SK-N-SH treated with all-trans-retinoic acid at 6 μM for 48 hours (cell line): Measurements from ENCODE around the gene METRNL.

Source experiments
- CSDC2 ChIP-seq: fragments of 250-450 bp; sonication (Bioruptor Pico); IDR thresholded peaks from 2 replicates; pipeline ENCODE4 v1.5.0; 2020; ENCODE audit warnings: mild to moderate bottlenecking, moderate library complexity
- ESRRG ChIP-seq: fragments of 250-450 bp; sonication (Bioruptor Pico); IDR thresholded peaks from 2 replicates; pipeline ENCODE4 v1.6.1; 2021; ENCODE audit warnings: mild to moderate bottlenecking
- ISL1 ChIP-seq: fragments of 250-450 bp; sonication (Bioruptor Pico); IDR thresholded peaks from 2 replicates; pipeline ENCODE4 v2.1.2; 2022; ENCODE audit warnings: mild to moderate bottlenecking, moderate library complexity
- OSR1 ChIP-seq: fragments of 250-450 bp; sonication (Bioruptor Pico); IDR thresholded peaks from 2 replicates; pipeline ENCODE4 v1.8.0; 2022; ENCODE audit warnings: moderate library complexity, mild to moderate bottlenecking, inconsistent platforms
- SNAI2 ChIP-seq: fragments of 250-450 bp; sonication (Bioruptor Pico); IDR thresholded peaks from 2 replicates; pipeline ENCODE4 v1.5.0; 2020; ENCODE audit warnings: mild to moderate bottlenecking, moderate library complexity
- ZC3H10 ChIP-seq: fragments of 250-450 bp; sonication (Bioruptor Pico); IDR thresholded peaks from 2 replicates; pipeline ENCODE4 v1.5.1; 2021; ENCODE audit warnings: mild to moderate bottlenecking, moderate library complexity
- ZNF8 ChIP-seq: fragments of 450-650 bp; formaldehyde crosslinking; IDR thresholded peaks from 2 replicates; pipeline ENCODE4 v1.5.0; 2020; ENCODE audit warnings: mild to moderate bottlenecking, moderate library complexity
- TF ChIP-seq, protein P1 (sequence below): fragments of 250-450 bp; sonication (Bioruptor Pico); IDR thresholded peaks from 2 replicates; pipeline ENCODE4 v1.8.0; 2021; ENCODE audit warnings: low read depth, mild to moderate bottlenecking, moderate library complexity, borderline replicate concordance
- TF ChIP-seq, protein P2 (sequence below): fragments of 250-450 bp; sonication (Bioruptor Pico); IDR thresholded peaks from 2 replicates; pipeline ENCODE4 v1.5.1; 2020; ENCODE audit warnings: low read depth, mild to moderate bottlenecking, moderate library complexity
- TF ChIP-seq, protein P3 (sequence below): fragments of 250-450 bp; sonication (Bioruptor Pico); IDR thresholded peaks from 2 replicates; pipeline ENCODE4 v1.8.0; 2020; ENCODE audit warnings: mild to moderate bottlenecking, moderate library complexity, borderline replicate concordance

DNA sequence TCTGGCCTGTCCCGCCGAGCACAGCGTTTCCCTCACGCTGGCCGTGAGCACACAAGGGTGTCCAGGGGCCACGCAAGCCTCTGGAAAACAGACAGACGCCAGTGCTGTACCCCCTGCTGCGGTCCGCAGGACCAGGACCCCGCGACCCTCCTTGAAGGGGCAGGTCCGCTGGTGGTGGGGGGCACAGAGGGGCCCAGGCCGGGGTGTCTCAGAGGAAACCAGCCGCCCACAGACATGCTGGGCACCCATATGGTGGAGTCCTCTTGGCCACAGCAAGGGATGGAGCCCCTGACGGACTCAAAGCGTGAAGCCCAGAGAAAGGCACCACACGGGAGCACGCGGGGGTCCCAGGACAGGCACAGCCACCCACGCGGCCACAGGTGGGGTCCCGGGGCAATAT is 34.4 kb downstream of the METRNL start:
- TF ChIP-seq ESRRG (CRISPR knock-in tag): no peak
- no peak for TF ChIP-seq ZC3H10 (CRISPR knock-in tag)
- no peak for TF ChIP-seq ISL1
- TF ChIP-seq, protein P1, sequence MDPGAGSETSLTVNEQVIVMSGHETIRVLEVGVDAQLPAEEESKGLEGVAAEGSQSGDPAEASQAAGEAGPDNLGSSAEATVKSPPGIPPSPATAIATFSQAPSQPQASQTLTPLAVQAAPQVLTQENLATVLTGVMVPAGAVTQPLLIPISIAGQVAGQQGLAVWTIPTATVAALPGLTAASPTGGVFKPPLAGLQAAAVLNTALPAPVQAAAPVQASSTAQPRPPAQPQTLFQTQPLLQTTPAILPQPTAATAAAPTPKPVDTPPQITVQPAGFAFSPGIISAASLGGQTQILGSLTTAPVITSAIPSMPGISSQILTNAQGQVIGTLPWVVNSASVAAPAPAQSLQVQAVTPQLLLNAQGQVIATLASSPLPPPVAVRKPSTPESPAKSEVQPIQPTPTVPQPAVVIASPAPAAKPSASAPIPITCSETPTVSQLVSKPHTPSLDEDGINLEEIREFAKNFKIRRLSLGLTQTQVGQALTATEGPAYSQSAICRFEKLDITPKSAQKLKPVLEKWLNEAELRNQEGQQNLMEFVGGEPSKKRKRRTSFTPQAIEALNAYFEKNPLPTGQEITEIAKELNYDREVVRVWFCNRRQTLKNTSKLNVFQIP: no peak
- TF ChIP-seq SNAI2: no peak
- TF ChIP-seq, protein P2, sequence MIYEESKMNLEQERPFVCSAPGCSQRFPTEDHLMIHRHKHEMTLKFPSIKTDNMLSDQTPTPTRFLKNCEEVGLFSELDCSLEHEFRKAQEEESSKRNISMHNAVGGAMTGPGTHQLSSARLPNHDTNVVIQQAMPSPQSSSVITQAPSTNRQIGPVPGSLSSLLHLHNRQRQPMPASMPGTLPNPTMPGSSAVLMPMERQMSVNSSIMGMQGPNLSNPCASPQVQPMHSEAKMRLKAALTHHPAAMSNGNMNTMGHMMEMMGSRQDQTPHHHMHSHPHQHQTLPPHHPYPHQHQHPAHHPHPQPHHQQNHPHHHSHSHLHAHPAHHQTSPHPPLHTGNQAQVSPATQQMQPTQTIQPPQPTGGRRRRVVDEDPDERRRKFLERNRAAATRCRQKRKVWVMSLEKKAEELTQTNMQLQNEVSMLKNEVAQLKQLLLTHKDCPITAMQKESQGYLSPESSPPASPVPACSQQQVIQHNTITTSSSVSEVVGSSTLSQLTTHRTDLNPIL (CRISPR knock-in tag): no peak
- TF ChIP-seq OSR1 (CRISPR knock-in tag): no peak
- TF ChIP-seq, protein P3, sequence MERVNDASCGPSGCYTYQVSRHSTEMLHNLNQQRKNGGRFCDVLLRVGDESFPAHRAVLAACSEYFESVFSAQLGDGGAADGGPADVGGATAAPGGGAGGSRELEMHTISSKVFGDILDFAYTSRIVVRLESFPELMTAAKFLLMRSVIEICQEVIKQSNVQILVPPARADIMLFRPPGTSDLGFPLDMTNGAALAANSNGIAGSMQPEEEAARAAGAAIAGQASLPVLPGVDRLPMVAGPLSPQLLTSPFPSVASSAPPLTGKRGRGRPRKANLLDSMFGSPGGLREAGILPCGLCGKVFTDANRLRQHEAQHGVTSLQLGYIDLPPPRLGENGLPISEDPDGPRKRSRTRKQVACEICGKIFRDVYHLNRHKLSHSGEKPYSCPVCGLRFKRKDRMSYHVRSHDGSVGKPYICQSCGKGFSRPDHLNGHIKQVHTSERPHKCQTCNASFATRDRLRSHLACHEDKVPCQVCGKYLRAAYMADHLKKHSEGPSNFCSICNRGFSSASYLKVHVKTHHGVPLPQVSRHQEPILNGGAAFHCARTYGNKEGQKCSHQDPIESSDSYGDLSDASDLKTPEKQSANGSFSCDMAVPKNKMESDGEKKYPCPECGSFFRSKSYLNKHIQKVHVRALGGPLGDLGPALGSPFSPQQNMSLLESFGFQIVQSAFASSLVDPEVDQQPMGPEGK (CRISPR knock-in tag): no peak
- no peak for TF ChIP-seq CSDC2
- TF ChIP-seq ZNF8 (CRISPR knock-in tag): no peak
